ENCODE results near the gene DCHS2. TPM values are rescaled to one million over a fixed set of nuclear protein-coding genes. Genes with fewer than 3 reads are reported as not detected.

The DCHS2 gene
- total RNA-seq, 1 experiment from 2014 or later = 0.02 TPM

GRCh38 chr4:154399259-154399974 lies 92.2 kb downstream of the DCHS2 start:
- Histone ChIP-seq H3K27me3 (ENCODE audit: insufficient read depth, low read depth) (no peaks in the 10 kb centered on the region), H3K27ac (no peak overlapping the region), H3K36me3 (ENCODE audit: low read depth) (no peaks in the 10 kb centered on the region), H3K4me3 (no peak overlapping the region), H3K79me2 (ENCODE audit: low read depth) (no peaks in the 10 kb centered on the region), H2AFZ (no peak overlapping the region), H3K9me3 (ENCODE audit: insufficient read depth, low read depth) (no peaks in the 10 kb centered on the region), H4K20me1 (ENCODE audit: insufficient read depth) (no peaks in the 10 kb centered on the region), H3K4me1 (replicated peaks; ENCODE audit: insufficient read depth) (no peaks in the 10 kb centered on the region), H3K9me2 (ENCODE audit: insufficient read depth) (no peaks in the 10 kb centered on the region), H3K4me2 (peak overlapping the region; percentile 51; the same call in 1 of the 2 replicates), H3F3A (ENCODE audit: insufficient read depth, low read depth) (no peaks in the 10 kb centered on the region)
- CTCF ChIA-PET = interaction anchor here (0.6 kb wide), 1 partner anchor 379 kb away, joined by 6 read pairs; no protein-coding TSS in a partner anchor
- POLR2A ChIA-PET (ENCODE audit: unreplicated experiment) = no interaction called here
- BruUV-seq (replicated peaks) = no TSS peak
- peak in 1 of 2 experiments; percentile 2 for DNase-seq
- no peak for TF ChIP-seq EZH2 (IDR thresholded peaks at IDR 0.05; ENCODE audit: low read depth)
- TF ChIP-seq CTCF (conservative IDR thresholded peaks at IDR 0.05) = peak; percentile 38; the same call in 1 of the 2 replicates
- intact Hi-C loops (cut with micrococcal nuclease; ENCODE audit: unreplicated experiment) = loop anchor here (1.0 to 5.0 kb wide), 3 partner anchors 153 to 223 kb away; partner anchors contain the start of gene PLRG1

GRCh38 chr4:154390324-154390723 lies 101.3 kb downstream of the DCHS2 start:
- CTCF ChIA-PET = no interaction called here
- no peak overlapping the region for H3K27ac ChIP-seq
- no peaks in the 10 kb centered on the region for H3K9me3 ChIP-seq (ENCODE audit: insufficient read depth, low read depth)
- H3F3A ChIP-seq (ENCODE audit: insufficient read depth, low read depth) = no peaks in the 10 kb centered on the region
- H3K4me3 ChIP-seq = no peak overlapping the region
- no peak overlapping the region for H2AFZ ChIP-seq
- POLR2A ChIA-PET (ENCODE audit: unreplicated experiment) = no interaction called here
- no peaks in the 10 kb centered on the region for H3K36me3 ChIP-seq (ENCODE audit: low read depth)
- TF ChIP-seq CTCF (conservative IDR thresholded peaks at IDR 0.05) = no peak
- TF ChIP-seq EZH2 (IDR thresholded peaks at IDR 0.05; ENCODE audit: low read depth) = no peak
- DNase-seq = no peak
- BruUV-seq (replicated peaks) = no TSS peak
- no peak overlapping the region for H3K4me2 ChIP-seq
- H4K20me1 ChIP-seq (ENCODE audit: insufficient read depth) = no peaks in the 10 kb centered on the region
- H3K79me2 ChIP-seq (ENCODE audit: low read depth) = no peaks in the 10 kb centered on the region
- intact Hi-C loops (cut with micrococcal nuclease; ENCODE audit: unreplicated experiment) = no loop called here
- H3K9me2 ChIP-seq (ENCODE audit: insufficient read depth) = no peaks in the 10 kb centered on the region
- no peaks in the 10 kb centered on the region for H3K27me3 ChIP-seq (ENCODE audit: insufficient read depth, low read depth)
- no peaks in the 10 kb centered on the region for H3K4me1 ChIP-seq (replicated peaks; ENCODE audit: insufficient read depth)

GRCh38 chr4:154389148-154389547 lies 102.5 kb downstream of the DCHS2 start:
- ChIA-PET CTCF (no interaction called here), POLR2A (ENCODE audit: unreplicated experiment) (no interaction called here)
- Histone ChIP-seq H3K4me3 (no peak overlapping the region), H3K9me3 (ENCODE audit: insufficient read depth, low read depth) (no peaks in the 10 kb centered on the region), H2AFZ (no peak overlapping the region), H3K27me3 (ENCODE audit: insufficient read depth, low read depth) (no peaks in the 10 kb centered on the region), H3K36me3 (ENCODE audit: low read depth) (no peaks in the 10 kb centered on the region), H3K79me2 (ENCODE audit: low read depth) (no peaks in the 10 kb centered on the region), H3K4me2 (no peak overlapping the region), H3K9me2 (ENCODE audit: insufficient read depth) (no peaks in the 10 kb centered on the region), H3K27ac (no peak overlapping the region), H3F3A (ENCODE audit: insufficient read depth, low read depth) (no peaks in the 10 kb centered on the region), H3K4me1 (replicated peaks; ENCODE audit: insufficient read depth) (no peaks in the 10 kb centered on the region), H4K20me1 (ENCODE audit: insufficient read depth) (no peaks in the 10 kb centered on the region)
- TF ChIP-seq CTCF (conservative IDR thresholded peaks at IDR 0.05) = no peak
- no peak for TF ChIP-seq EZH2 (IDR thresholded peaks at IDR 0.05; ENCODE audit: low read depth)
- DNase-seq = no peak
- intact Hi-C loops (cut with micrococcal nuclease; ENCODE audit: unreplicated experiment) = no loop called here
- no TSS peak for BruUV-seq (replicated peaks)
